K562 (cell line): ENCODE data around the gene PUS3. TPM values are rescaled to one million over a fixed set of nuclear protein-coding genes. Genes with fewer than 3 reads are reported as not detected.

Experiments
- CBX1 ChIP-seq: sonication (generic); IDR thresholded peaks from 2 replicates; pipeline ENCODE4 v1.6.1; 2016; ENCODE audit warnings: antibody characterized with exemption, low read depth, mild to moderate bottlenecking
- HIVEP1 ChIP-seq: fragments of 250-450 bp; sonication (Bioruptor Pico); IDR thresholded peaks from 2 replicates; pipeline ENCODE4 v1.4.0; 2020; ENCODE audit warnings: mild to moderate bottlenecking
- HOXB6 ChIP-seq: fragments of 250-450 bp; sonication (Bioruptor Pico); IDR thresholded peaks from 2 replicates; pipeline ENCODE4 v1.5.1; 2022; ENCODE audit warnings: mild to moderate bottlenecking, borderline replicate concordance
- IFI16 ChIP-seq: fragments of 250-450 bp; sonication (Bioruptor Pico); IDR thresholded peaks from 2 replicates; pipeline ENCODE4 v2.1.2; 2022; ENCODE audit warnings: mild to moderate bottlenecking, inconsistent platforms
- MCM3 ChIP-seq: fragments of 450-650 bp; IDR thresholded peaks from 2 replicates; pipeline ENCODE4 v1.6.1; 2016
- NR3C1 ChIP-seq: sonication (generic); formaldehyde crosslinking; IDR thresholded peaks from 2 replicates; pipeline ENCODE4 v1.8.1; 2022; ENCODE audit warnings: missing genetic modification reagents
- PHF8 ChIP-seq: fragments of 200-600 bp; sonication (generic); IDR thresholded peaks from 2 replicates; pipeline ENCODE4 v1.6.1; 2012; ENCODE audit warnings: mixed run types, mild to moderate bottlenecking, inconsistent platforms, low read length, moderate library complexity, borderline replicate concordance
- ZFP30 ChIP-seq: fragments of 250-450 bp; sonication (Bioruptor Pico); IDR thresholded peaks from 2 replicates; pipeline ENCODE4 v1.8.0; 2022; ENCODE audit warnings: moderate library complexity, mild to moderate bottlenecking, inconsistent platforms, borderline replicate concordance
- ZNF644 ChIP-seq: fragments of 200-800 bp; sonication (Bioruptor generic); IDR thresholded peaks from 2 replicates; pipeline ENCODE4 v1.6.1; 2016; ENCODE audit warnings: low read depth, missing genetic modification characterization, missing compliant biosample characterization
- ZNF830 ChIP-seq: fragments of 250-450 bp; sonication (Bioruptor Pico); IDR thresholded peaks from 2 replicates; pipeline ENCODE4 v1.5.0; 2021; ENCODE audit warnings: mild to moderate bottlenecking
- polyA plus RNA-seq, 8 experiments: library from polyadenylated mRNA; depleted of rRNA in 4 of 8; stranded (reverse) in 5 of 8; unstranded in 3 of 8; fragments of >200 nt; fragmentation: Nextera tagmentation in 2 of 8; fragmentation: Illumina TruSeq in 1 of 8; extraction: Ambion mirVana in 2 of 8; extraction: Trizol in 1 of 8; gene quantifications; 2 replicates each; pipeline versions ENCODE4 v1.2.1 to v1.2.3, GENCODE V29; 2011 to 2014; ENCODE audit warnings: inconsistent platforms in 1 of 8, missing spikeins in 1 of 8
- total RNA-seq, 7 experiments: library from RNA; depleted of rRNA in 6 of 7; stranded (reverse); fragments of >200 nt in 6 of 7; fragmentation: Illumina TruSeq in 2 of 7; extraction: Trizol in 2 of 7; gene quantifications; 2 replicates each; pipeline versions ENCODE4 v1.2.1 to v1.2.3, GENCODE V29; 2011 to 2021; ENCODE audit warnings: low replicate concordance in 1 of 7
- TF ChIP-seq, protein P1 (sequence below): fragments of 250-450 bp; sonication (Bioruptor Pico); IDR thresholded peaks from 2 replicates; pipeline ENCODE4 v1.4.0; 2020; ENCODE audit warnings: borderline replicate concordance
- TF ChIP-seq, protein P2 (sequence below): sonication (generic); formaldehyde crosslinking; IDR thresholded peaks from 2 replicates; pipeline ENCODE4 v1.8.0; 2022; ENCODE audit warnings: missing genetic modification reagents, mild to moderate bottlenecking, moderate library complexity, borderline replicate concordance
- TF ChIP-seq, protein P3 (sequence below): fragments of 450-650 bp; IDR thresholded peaks from 2 replicates; pipeline ENCODE4 v1.6.1; 2017; ENCODE audit warnings: antibody characterized with exemption
- TF ChIP-seq, protein P4 (sequence below): sonication (generic); formaldehyde crosslinking; IDR thresholded peaks from 2 replicates; pipeline ENCODE4 v1.5.0; 2020; ENCODE audit warnings: missing genetic modification reagents
- TF ChIP-seq, protein P5 (sequence below): fragments of 250-450 bp; sonication (Bioruptor Pico); IDR thresholded peaks from 2 replicates; pipeline ENCODE4 v1.4.0; 2020; ENCODE audit warnings: mild to moderate bottlenecking, moderate library complexity
- TF ChIP-seq, protein P6 (sequence below): fragments of 450-650 bp; IDR thresholded peaks from 2 replicates; pipeline ENCODE4 v1.7.1; 2018; ENCODE audit warnings: mild to moderate bottlenecking, low read depth; ENCODE audit not compliant: partially characterized antibody

The PUS3 gene
- total and polyA plus RNA-seq, 9 of the 15 experiments (the other 6 are each of a cell fraction or from before 2014, with no cell fraction given) = 16.5 to 49.2 (median 35.9) TPM

DNA sequence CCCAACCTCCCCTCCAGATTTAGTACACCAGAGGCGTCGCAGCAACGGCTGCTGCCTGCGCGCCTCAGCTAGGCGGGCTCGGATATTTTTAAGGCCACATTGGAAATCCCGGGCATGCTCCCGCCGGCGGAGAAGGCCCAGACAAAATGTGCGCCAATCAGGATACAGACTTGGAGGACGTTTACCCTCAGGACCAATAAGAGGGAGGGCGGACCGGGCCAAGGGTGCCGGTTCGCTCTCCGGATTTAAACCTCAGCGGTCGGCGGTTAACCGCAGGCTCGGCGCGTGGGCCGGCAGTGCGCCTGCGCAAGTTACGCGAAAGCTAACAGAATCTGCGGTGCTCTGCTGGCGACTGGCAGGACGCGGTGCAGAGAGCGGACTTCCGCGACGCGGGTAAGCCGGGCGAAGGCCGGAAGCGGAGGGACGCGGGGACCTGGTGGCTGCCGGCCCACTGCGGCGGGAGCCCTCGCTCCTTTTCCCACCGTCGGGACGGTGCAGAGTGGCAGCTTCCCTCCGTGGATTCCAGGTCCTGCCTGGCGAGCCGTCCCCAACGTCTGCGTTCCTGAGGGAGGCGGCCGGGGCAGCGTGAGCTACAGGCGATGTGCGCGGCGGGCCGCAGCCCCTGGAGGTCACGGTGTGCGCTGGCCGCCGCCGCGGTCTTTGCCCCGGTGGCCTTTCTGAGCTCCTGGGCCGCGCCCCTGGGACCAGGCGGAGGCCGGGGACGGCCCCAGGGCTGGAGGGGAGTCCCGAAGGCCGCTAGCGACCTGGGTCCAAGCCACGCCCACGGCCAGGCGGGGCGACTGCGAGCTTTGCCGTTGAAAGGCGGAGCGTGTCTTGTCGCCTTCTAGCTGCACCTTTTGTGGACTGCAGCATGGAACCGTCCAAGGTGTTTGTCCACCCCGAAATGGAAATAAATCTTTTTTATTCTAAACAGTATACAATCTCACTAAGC lies 15.4 kb downstream of the PUS3 start, which contains the start of gene HYLS1 (continued):
- TF ChIP-seq CBX1 (peak; percentile 27; the same call in 1 of the 2 replicates), IFI16 (CRISPR knock-in tag) (no peak), PHF8 (peak; percentile 81), HOXB6 (CRISPR knock-in tag) (no peak), HIVEP1 (CRISPR knock-in tag) (0 out of 2 replicates have a peak, but pooled peaks have one; percentile 18), ZNF644 (tag) (no peak), ZFP30 (CRISPR knock-in tag) (no peak), NR3C1 (CRISPR knock-in tag) (no peak), MCM3 (no peak), ZNF830 (CRISPR knock-in tag) (no peak)
- TF ChIP-seq, protein P1, sequence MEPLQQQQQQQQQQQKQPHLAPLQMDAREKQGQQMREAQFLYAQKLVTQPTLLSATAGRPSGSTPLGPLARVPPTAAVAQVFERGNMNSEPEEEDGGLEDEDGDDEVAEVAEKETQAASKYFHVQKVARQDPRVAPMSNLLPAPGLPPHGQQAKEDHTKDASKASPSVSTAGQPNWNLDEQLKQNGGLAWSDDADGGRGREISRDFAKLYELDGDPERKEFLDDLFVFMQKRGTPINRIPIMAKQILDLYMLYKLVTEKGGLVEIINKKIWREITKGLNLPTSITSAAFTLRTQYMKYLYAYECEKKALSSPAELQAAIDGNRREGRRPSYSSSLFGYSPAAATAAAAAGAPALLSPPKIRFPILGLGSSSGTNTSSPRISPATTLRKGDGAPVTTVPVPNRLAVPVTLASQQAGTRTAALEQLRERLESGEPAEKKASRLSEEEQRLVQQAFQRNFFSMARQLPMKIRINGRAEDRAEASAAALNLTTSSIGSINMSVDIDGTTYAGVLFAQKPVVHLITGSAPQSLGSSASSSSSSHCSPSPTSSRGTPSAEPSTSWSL (CRISPR knock-in tag) = no peak
- TF ChIP-seq, protein P2, sequence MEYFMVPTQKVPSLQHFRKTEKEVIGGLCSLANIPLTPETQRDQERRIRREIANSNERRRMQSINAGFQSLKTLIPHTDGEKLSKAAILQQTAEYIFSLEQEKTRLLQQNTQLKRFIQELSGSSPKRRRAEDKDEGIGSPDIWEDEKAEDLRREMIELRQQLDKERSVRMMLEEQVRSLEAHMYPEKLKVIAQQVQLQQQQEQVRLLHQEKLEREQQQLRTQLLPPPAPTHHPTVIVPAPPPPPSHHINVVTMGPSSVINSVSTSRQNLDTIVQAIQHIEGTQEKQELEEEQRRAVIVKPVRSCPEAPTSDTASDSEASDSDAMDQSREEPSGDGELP (CRISPR knock-in tag) = peak; percentile 21; the same call in 1 of the 2 replicates
- TF ChIP-seq, protein P3, sequence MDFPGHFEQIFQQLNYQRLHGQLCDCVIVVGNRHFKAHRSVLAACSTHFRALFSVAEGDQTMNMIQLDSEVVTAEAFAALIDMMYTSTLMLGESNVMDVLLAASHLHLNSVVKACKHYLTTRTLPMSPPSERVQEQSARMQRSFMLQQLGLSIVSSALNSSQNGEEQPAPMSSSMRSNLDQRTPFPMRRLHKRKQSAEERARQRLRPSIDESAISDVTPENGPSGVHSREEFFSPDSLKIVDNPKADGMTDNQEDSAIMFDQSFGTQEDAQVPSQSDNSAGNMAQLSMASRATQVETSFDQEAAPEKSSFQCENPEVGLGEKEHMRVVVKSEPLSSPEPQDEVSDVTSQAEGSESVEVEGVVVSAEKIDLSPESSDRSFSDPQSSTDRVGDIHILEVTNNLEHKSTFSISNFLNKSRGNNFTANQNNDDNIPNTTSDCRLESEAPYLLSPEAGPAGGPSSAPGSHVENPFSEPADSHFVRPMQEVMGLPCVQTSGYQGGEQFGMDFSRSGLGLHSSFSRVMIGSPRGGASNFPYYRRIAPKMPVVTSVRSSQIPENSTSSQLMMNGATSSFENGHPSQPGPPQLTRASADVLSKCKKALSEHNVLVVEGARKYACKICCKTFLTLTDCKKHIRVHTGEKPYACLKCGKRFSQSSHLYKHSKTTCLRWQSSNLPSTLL = no peak
- TF ChIP-seq, protein P4, sequence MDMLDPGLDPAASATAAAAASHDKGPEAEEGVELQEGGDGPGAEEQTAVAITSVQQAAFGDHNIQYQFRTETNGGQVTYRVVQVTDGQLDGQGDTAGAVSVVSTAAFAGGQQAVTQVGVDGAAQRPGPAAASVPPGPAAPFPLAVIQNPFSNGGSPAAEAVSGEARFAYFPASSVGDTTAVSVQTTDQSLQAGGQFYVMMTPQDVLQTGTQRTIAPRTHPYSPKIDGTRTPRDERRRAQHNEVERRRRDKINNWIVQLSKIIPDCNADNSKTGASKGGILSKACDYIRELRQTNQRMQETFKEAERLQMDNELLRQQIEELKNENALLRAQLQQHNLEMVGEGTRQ (CRISPR knock-in tag) = peak; percentile 11; the same call in 1 of the 2 replicates
- TF ChIP-seq, protein P5, sequence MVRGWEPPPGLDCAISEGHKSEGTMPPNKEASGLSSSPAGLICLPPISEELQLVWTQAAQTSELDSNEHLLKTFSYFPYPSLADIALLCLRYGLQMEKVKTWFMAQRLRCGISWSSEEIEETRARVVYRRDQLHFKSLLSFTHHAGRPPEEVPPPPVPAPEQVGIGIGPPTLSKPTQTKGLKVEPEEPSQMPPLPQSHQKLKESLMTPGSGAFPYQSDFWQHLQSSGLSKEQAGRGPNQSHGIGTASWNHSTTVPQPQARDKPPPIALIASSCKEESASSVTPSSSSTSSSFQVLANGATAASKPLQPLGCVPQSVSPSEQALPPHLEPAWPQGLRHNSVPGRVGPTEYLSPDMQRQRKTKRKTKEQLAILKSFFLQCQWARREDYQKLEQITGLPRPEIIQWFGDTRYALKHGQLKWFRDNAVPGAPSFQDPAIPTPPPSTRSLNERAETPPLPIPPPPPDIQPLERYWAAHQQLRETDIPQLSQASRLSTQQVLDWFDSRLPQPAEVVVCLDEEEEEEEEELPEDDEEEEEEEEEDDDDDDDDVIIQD (CRISPR knock-in tag) = no peak
- TF ChIP-seq, protein P6, sequence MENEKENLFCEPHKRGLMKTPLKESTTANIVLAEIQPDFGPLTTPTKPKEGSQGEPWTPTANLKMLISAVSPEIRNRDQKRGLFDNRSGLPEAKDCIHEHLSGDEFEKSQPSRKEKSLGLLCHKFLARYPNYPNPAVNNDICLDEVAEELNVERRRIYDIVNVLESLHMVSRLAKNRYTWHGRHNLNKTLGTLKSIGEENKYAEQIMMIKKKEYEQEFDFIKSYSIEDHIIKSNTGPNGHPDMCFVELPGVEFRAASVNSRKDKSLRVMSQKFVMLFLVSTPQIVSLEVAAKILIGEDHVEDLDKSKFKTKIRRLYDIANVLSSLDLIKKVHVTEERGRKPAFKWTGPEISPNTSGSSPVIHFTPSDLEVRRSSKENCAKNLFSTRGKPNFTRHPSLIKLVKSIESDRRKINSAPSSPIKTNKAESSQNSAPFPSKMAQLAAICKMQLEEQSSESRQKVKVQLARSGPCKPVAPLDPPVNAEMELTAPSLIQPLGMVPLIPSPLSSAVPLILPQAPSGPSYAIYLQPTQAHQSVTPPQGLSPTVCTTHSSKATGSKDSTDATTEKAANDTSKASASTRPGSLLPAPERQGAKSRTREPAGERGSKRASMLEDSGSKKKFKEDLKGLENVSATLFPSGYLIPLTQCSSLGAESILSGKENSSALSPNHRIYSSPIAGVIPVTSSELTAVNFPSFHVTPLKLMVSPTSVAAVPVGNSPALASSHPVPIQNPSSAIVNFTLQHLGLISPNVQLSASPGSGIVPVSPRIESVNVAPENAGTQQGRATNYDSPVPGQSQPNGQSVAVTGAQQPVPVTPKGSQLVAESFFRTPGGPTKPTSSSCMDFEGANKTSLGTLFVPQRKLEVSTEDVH = no peak
